Spleen (tissue), 7 donors: ENCODE results near the gene SETBP1.

ENCODE experiments used
- CTCF ChIP-seq, 11 experiments: fragments of 200-600 bp in 7 of 11; fragments of 450-650 bp in 4 of 11; sonication (generic) in 4 of 11; IDR thresholded peaks in 8 of 11; conservative IDR thresholded peaks in 3 of 11; 1 replicate in 7 of 11; 2 replicates in 4 of 11; pipeline versions ENCODE4 v1.4.0 to v1.8.0; 2016 to 2021; ENCODE audit warnings: antibody characterized with exemption in 11 of 11, inconsistent platforms in 4 of 11, mild to moderate bottlenecking in 1 of 11
- POLR2AphosphoS5 ChIP-seq, 3 donors: sonication (generic); formaldehyde crosslinking; IDR thresholded peaks; one replicate each; pipeline ENCODE4 v1.5.1; 2017; ENCODE audit warnings: antibody characterized with exemption in 3 of 3
- donor health status: DM: no; HTN: no; CAD: no; lungs with moderate emphysema.
- donor health status: DM: no; HTN: no; CAD: no.
- donor health status: DM: no; HTN: no; CAD: no.

GRCh38 chr18:45056926-45057325 is 376.2 kb downstream of the SETBP1 start:
- TF ChIP-seq CTCF (IDR thresholded peaks at IDR 0.05 in 8 of 11, conservative IDR thresholded peaks at IDR 0.05 in 3 of 11) (no peak), POLR2AphosphoS5 (IDR thresholded peaks at IDR 0.05) (no peak)
